ENCODE measurements around the gene KRTAP9-9.
"Not testable (repeated sequence)": the region's sequence is repeated elsewhere in the genome, so short reads cannot be mapped to it uniquely, and the experiment has no call there.

The KRTAP9-9 gene

GRCh38 chr17:41267711-41268110 lies 12.5 kb downstream of the KRTAP9-9 start:
- DNase-seq: no peak

- not testable (repeated sequence) for DNase-seq
Measured at GRCh38 chr17:41271323-41271722, 16.1 kb downstream of the KRTAP9-9 start.

GRCh38 chr17:41271858-41272257 lies 16.7 kb downstream of the KRTAP9-9 start:
- no peak for DNase-seq

GRCh38 chr17:41275648-41276190 lies 20.5 kb downstream of the KRTAP9-9 start, which contains the start of gene KRTAP9-7:
TSS of gene KRTAP9-7 (plus strand) at chr17:41275698. CDS start at chr17:41275698, 0 bp downstream.
- not testable (repeated sequence) for DNase-seq

- DNase-seq: no peak
Measured at GRCh38 chr17:41278176-41278955, 23.2 kb downstream of the KRTAP9-9 start.

GRCh38 chr17:41284043-41284442 lies 28.9 kb downstream of the KRTAP9-9 start:
- no peak for DNase-seq

- no peak for DNase-seq
Measured at GRCh38 chr17:41284546-41284945, 29.4 kb downstream of the KRTAP9-9 start.

- no peak for DNase-seq
Measured at GRCh38 chr17:41287050-41287449, 31.9 kb downstream of the KRTAP9-9 start.

GRCh38 chr17:41294016-41294415 lies 38.8 kb downstream of the KRTAP9-9 start:
- DNase-seq: no peak

GRCh38 chr17:41296846-41297245 lies 41.7 kb downstream of the KRTAP9-9 start:
- no peak for DNase-seq

- DNase-seq: no peak
Measured at GRCh38 chr17:41298458-41299135, 43.4 kb downstream of the KRTAP9-9 start.

GRCh38 chr17:41301204-41301790 lies 46.1 kb downstream of the KRTAP9-9 start:
- no peak for DNase-seq

- DNase-seq: peak; percentile 80
Measured at GRCh38 chr17:41301916-41302901, 47.0 kb downstream of the KRTAP9-9 start, which contains the start of gene KRTAP29-1. TSS of gene KRTAP29-1 (minus strand) at chr17:41302851. CDS start at chr17:41302851, 0 bp downstream.

GRCh38 chr17:41302981-41303380 lies 47.8 kb downstream of the KRTAP9-9 start:
- DNase-seq: no peak

- DNase-seq: no peak
Measured at GRCh38 chr17:41304091-41304490, 48.9 kb downstream of the KRTAP9-9 start.
